HG03432 (cell line): ENCODE data around the gene TANGO6.
"Not testable (repeated sequence)": the region's sequence is repeated elsewhere in the genome, so short reads cannot be mapped to it uniquely, and the experiment has no call there.

Experiments used
- ATAC-seq: cut with Tn5 transposase; IDR thresholded peaks from one replicate; pipeline ENCODE4 v1.9.1; 2021; ENCODE audit warnings: mild to moderate bottlenecking, moderate library complexity; ENCODE audit not compliant: unreplicated experiment

Gene TANGO6

GRCh38 chr16:68843482-68844210, at the start of gene TANGO6:
Gene TANGO6 (plus strand): TSS chr16:68843531. CDS start chr16:68843618, 87 bp downstream.
- ATAC-seq, result peak; percentile 91

- no peak for ATAC-seq
These were observed 44.9 kb upstream of the TANGO6 start for GRCh38 chr16:68798398-68798797.

- peak; percentile 65 for ATAC-seq
These were observed 43.0 kb upstream of the TANGO6 start for GRCh38 chr16:68800257-68800875.

- ATAC-seq, result no peak
These were observed 41.1 kb upstream of the TANGO6 start for GRCh38 chr16:68802190-68802589.

GRCh38 chr16:68806422-68806821, 36.9 kb upstream of the TANGO6 start:
- ATAC-seq, result no peak

- ATAC-seq, result no peak
These were observed 36.4 kb upstream of the TANGO6 start for GRCh38 chr16:68806981-68807380.

GRCh38 chr16:68814516-68814915, 28.8 kb upstream of the TANGO6 start:
- ATAC-seq, result no peak

- no peak for ATAC-seq
These were observed 19.8 kb upstream of the TANGO6 start for GRCh38 chr16:68823401-68824135.

GRCh38 chr16:68825427-68825826, 17.9 kb upstream of the TANGO6 start:
- ATAC-seq, result no peak

- no peak for ATAC-seq
These were observed 16.7 kb upstream of the TANGO6 start for GRCh38 chr16:68826652-68827051.

- ATAC-seq, result no peak
These were observed 10.1 kb upstream of the TANGO6 start for GRCh38 chr16:68833251-68833650.

- no peak for ATAC-seq
These were observed 8.8 kb upstream of the TANGO6 start for GRCh38 chr16:68834550-68834949.

GRCh38 chr16:68835970-68836369, 7.4 kb upstream of the TANGO6 start:
- no peak for ATAC-seq

- ATAC-seq, result no peak
These were observed 3.5 kb upstream of the TANGO6 start for GRCh38 chr16:68839831-68840230.

GRCh38 chr16:68842964-68843481, 308 bp upstream of the TANGO6 start:
- not testable (repeated sequence) for ATAC-seq

- ATAC-seq, result peak; percentile 5
These were observed 857 bp downstream of the TANGO6 start for GRCh38 chr16:68844211-68844564.

GRCh38 chr16:68848786-68849185, 5.5 kb downstream of the TANGO6 start:
- ATAC-seq, result no peak

GRCh38 chr16:68850481-68850880, 7.2 kb downstream of the TANGO6 start:
- no peak for ATAC-seq

- no peak for ATAC-seq
These were observed 8.3 kb downstream of the TANGO6 start for GRCh38 chr16:68851601-68852000.

GRCh38 chr16:68857479-68857878, 14.1 kb downstream of the TANGO6 start:
- ATAC-seq, result no peak

GRCh38 chr16:68859828-68860227, 16.5 kb downstream of the TANGO6 start:
- ATAC-seq, result no peak
